H7 (cell line): ENCODE measurements around the gene PRPF18. TPM values are rescaled to one million over a fixed set of nuclear protein-coding genes. Genes with fewer than 3 reads are reported as not detected.

Experiments used
- DNase-seq: peaks from one replicate; pipeline ENCODE4 v3.0.0; 2012
- H3K27me3 ChIP-seq: 2 replicates; pipeline ENCODE4 v1.6.0; 2011; ENCODE audit warnings: mild to moderate bottlenecking, low read length; ENCODE audit not compliant: control insufficient read depth, insufficient read depth
- H3K36me3 ChIP-seq: replicated peaks from 2 replicates; pipeline ENCODE4 v1.5.1; 2011; ENCODE audit warnings: low read length; ENCODE audit not compliant: control insufficient read depth, insufficient read depth
- H3K4me3 ChIP-seq: 2 replicates; pipeline ENCODE4 v1.5.1; 2011; ENCODE audit warnings: low read depth, mild to moderate bottlenecking, control low read depth, low read length, moderate library complexity; ENCODE audit not compliant: insufficient read depth
- total RNA-seq: library from RNA; depleted of rRNA; stranded (reverse); fragments of >200 nt; shearing (Covaris generic); gene quantifications from 2 replicates; pipeline ENCODE4 v1.2.3, GENCODE V29; 2014

Gene PRPF18
- total RNA-seq, 1 experiment from 2014 or later: 13.6 TPM

- no peak for DNase-seq
- Histone ChIP-seq H3K36me3 (peaks cover 5% of the 10 kb centered on the region), H3K27me3 (no peaks in the 10 kb centered on the region), H3K4me3 (no peak overlapping the region)
Observed at GRCh38 chr10:13643016-13643415, 56.3 kb downstream of the PRPF18 start.

GRCh38 chr10:13644866-13645265 is 58.1 kb downstream of the PRPF18 start:
- Histone ChIP-seq H3K36me3 (peaks cover 5% of the 10 kb centered on the region), H3K27me3 (no peaks in the 10 kb centered on the region), H3K4me3 (no peak overlapping the region)
- DNase-seq: no peak

DNA sequence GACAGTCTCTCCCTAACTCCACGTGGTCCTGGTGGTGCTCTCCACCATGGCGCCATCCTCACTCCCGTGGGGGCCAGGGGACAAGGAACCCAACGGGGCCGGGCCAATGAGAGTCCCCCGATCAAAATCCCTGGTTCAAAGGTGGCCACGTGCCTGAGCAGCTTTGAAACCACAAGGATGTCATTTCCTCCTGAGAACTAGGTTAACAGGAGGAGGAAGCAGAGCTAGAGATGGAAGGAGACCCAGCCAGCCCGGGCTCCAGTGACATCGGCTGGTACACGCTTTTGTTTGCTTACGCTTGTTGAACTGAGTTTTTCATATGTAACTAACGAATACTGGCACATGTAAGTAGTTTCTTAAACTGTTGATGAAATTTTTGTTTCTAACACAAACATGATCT is 61.7 kb downstream of the PRPF18 start:
- peaks cover 3% of the 10 kb centered on the region for H3K36me3 ChIP-seq
- H3K27me3 ChIP-seq: no peaks in the 10 kb centered on the region
- DNase-seq: no peak
- no peak overlapping the region for H3K4me3 ChIP-seq

DNA sequence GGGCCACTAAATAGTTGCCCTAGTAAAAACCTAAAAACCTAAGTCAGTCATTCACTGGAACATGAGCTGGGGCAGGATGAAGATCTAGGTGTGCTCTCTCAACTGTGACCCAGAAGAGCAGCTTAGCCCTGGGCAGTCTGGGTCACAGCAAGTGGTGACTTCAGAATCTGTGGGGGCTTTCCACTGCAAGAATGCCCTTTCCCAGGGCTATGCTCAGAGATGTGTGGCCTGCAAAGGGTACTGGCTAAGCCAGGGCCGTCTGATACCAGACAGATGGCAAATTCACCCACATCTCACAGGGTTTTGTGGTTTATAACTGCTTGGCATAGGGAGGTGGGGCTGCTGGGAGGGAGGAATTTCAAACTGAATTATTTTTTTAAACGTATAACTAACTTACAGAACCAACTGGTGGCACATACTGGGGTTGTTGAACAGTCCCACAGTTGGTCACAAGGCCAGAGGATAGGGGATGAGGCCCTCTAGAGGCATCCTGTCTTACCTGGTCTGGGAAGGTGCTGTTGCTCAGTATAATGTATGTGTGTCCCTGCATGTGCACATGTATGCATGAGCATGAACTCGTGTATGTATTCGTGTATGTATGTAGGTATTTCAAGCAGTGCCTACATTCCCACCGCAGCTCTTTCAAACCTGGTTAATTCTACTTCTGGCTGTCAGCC is 63.2 kb downstream of the PRPF18 start:
- peaks cover 5% of the 10 kb centered on the region for H3K36me3 ChIP-seq
- H3K4me3 ChIP-seq: no peak overlapping the region
- peak; percentile 53 for DNase-seq
- H3K27me3 ChIP-seq: no peaks in the 10 kb centered on the region

- no peak for DNase-seq
- no peak overlapping the region for H3K4me3 ChIP-seq
- no peaks in the 10 kb centered on the region for H3K27me3 ChIP-seq
- peaks cover 6% of the 10 kb centered on the region for H3K36me3 ChIP-seq
Observed at GRCh38 chr10:13650961-13651360, 64.2 kb downstream of the PRPF18 start.

GRCh38 chr10:13651969-13652720 is 65.4 kb downstream of the PRPF18 start:
- H3K27me3 ChIP-seq: no peaks in the 10 kb centered on the region
- DNase-seq: no peak
- H3K36me3 ChIP-seq: peaks cover 3% of the 10 kb centered on the region
- no peak overlapping the region for H3K4me3 ChIP-seq

DNA sequence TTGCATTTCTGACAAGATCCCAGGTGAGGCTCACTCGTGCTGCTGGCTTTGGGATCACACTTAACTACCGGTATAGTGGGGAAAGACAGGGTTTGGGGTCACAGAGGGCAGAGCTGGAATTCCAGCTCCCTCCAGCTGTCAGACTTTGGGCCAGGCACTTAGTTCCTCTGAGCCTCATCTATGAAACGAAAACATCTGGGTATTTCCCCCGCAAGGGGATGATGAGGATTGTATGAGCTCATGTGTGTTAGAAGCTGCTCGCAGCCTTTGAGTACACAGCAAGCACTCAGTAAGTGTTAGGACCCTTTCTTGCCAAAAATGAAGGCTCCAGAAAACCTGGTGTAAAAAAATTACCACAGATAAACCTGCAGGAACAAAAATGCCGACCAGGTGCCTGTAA is 66.1 kb downstream of the PRPF18 start:
- Histone ChIP-seq H3K36me3 (peaks cover 3% of the 10 kb centered on the region), H3K27me3 (no peaks in the 10 kb centered on the region), H3K4me3 (no peak overlapping the region)
- DNase-seq: no peak

- Histone ChIP-seq H3K4me3 (no peak overlapping the region), H3K36me3 (peaks cover 3% of the 10 kb centered on the region), H3K27me3 (no peaks in the 10 kb centered on the region)
- DNase-seq: no peak
Observed at GRCh38 chr10:13654118-13654830, 67.5 kb downstream of the PRPF18 start.

DNA sequence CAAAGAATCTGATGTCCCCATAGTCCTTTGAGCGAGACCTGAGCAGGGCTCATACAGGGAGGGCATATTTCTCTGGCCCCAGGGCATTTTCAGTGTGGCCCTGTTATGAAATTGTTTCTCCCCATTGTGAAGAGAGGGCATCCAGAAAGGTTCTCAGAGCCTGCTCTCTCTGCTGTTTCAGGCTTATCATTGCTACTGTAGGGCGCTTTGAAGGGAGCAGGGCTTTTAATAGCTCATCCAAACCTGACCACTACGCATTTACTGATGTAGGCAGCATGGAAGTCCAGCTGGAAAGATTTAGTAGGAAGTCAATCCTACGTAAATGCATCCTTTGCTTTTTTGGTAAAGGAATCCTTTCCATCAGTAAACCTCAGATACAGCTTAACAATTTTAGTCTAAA is 68.1 kb downstream of the PRPF18 start:
- no peak for DNase-seq
- no peak overlapping the region for H3K4me3 ChIP-seq
- no peaks in the 10 kb centered on the region for H3K27me3 ChIP-seq
- peaks cover 3% of the 10 kb centered on the region for H3K36me3 ChIP-seq

DNA sequence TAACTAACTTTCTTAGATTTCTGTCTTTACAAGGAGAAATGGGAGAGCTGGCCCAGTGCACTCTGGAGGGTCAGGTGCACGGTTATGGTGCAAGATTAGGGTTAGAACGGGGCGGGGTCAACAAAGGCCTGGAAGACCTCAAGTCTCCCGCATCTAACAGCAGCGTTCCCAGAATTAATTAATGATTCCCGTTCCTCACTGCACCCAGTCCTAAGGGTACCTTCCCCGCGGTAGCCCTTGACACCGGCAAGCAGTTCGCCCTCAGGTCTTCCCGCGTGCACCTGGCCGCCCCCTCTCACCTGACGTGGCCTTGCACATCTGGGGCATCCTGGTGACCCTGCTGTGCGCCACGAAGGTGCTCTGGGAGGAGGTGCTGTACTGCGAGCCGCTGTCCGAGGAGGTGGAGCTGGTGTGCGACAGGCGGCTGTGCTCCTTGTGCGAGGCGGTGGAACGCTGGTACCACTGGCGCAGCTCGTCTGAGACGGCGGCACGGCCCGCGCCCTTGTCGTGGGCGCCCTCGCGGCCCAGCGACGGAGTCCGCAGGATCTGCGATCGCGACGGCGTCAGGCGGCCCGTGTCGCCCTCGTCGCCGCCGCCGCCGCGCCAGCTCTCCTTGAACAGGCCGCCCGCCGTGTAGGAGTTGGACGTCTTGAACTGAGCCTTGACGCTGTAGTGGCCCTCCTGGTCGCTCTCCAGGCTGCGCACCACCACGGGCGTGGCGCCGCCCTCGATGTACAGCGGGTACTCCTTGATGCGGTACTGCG is 69.8 kb downstream of the PRPF18 start:
- H3K27me3 ChIP-seq: no peaks in the 10 kb centered on the region
- DNase-seq: no peak
- H3K4me3 ChIP-seq: no peak overlapping the region
- H3K36me3 ChIP-seq: peaks cover 3% of the 10 kb centered on the region

- Histone ChIP-seq H3K27me3 (no peaks in the 10 kb centered on the region), H3K36me3 (peaks cover 3% of the 10 kb centered on the region), H3K4me3 (no peak overlapping the region)
- DNase-seq: peak; percentile 51
Observed at GRCh38 chr10:13657101-13657680, 70.4 kb downstream of the PRPF18 start.

- no peak overlapping the region for H3K4me3 ChIP-seq
- peaks cover 3% of the 10 kb centered on the region for H3K36me3 ChIP-seq
- H3K27me3 ChIP-seq: no peaks in the 10 kb centered on the region
- DNase-seq: no peak
Observed at GRCh38 chr10:13658264-13658663, 71.5 kb downstream of the PRPF18 start.

DNA sequence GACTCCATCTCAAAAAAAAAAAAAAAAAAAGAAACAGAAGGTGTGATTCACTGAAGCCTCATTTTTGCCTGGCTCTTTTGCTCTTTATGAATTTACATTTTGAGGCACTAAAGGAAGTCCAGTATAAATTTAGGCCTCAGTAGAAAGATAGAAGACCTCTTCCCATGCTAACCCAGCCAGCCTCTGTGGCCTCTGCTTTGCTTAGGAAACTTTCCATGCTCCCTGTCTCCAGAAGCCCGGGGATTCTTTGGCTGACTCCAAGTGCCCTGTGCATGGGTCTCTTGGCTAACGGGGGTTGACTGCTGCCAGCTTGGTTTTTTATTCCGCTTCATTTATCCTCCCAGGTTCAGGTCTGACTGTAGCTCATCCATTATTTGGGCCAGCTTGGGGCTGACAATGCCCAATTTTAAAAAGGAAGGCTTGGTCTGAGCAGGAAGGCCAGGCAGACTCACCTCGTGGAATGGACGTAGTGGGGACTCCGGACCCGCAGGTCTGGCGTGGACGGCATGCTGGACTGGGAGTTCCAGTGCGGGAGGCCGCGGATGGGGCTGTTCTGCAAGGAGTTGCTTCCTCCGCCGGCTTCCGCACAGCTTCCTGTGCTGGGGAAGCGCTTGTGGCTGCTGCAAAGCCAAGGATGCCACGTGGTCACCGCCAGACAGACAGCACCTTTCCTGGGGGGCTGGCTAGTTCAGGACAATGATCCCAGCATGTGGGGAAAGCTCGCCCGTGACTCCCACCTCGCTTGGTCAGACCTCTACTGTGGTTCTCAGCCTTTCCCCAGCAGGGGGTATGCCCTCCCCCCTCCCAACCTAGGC is 72.3 kb downstream of the PRPF18 start:
- Histone ChIP-seq H3K27me3 (no peaks in the 10 kb centered on the region), H3K36me3 (peaks cover 1% of the 10 kb centered on the region), H3K4me3 (no peak overlapping the region)
- DNase-seq: no peak
